HepG2 (cell line): ENCODE results near the gene LTC4S. TPM values are rescaled to one million over a fixed set of nuclear protein-coding genes. Genes with fewer than 3 reads are reported as not detected.

Source experiments
- ATAC-seq: fragments of 200-7000 bp; cut with Tn5 transposase; 3 replicates; pipeline ENCODE4 v1.9.1; 2020; ENCODE audit warnings: mild to moderate bottlenecking, moderate library complexity
- BruUV-seq: library from RNA; stranded (reverse); fragments of 400-500 nt; replicated peaks from 2 replicates; lab custom pipeline; 2021; lab: Mats Ljungman, UMichigan
- CTCF ChIA-PET: fragments of 300-600 bp; formaldehyde crosslinking; extraction: SDS; loops from one replicate; lab custom pipeline; 2021; ENCODE audit warnings: low total read pairs, inconsistent platforms, low intra/inter-chr PET ratio; lab: Yijun Ruan, JAX
- POLR2A ChIA-PET: fragments of 350-600 bp; sonication (Branson Sonifier 250); formaldehyde crosslinking; loops from one replicate; lab custom pipeline; 2020; ENCODE audit warnings: antibody characterized with exemption, inconsistent platforms; lab: Yijun Ruan, JAX
- DNase-seq: peaks from one replicate; pipeline ENCODE4 v3.0.0-alpha.2; 2015; ENCODE audit warnings: low spot score
- FAIRE-seq: peaks from 3 replicates; lab custom pipeline; 2011; peaks lifted over from hg19 to GRCh38; lab: Jason Lieb, UNC
- H2AFZ ChIP-seq: one replicate; pipeline ENCODE4 v1.6.1; 2011; ENCODE audit warnings: low read length, inconsistent platforms
- H3K27ac ChIP-seq: fragments of 300-600 bp; 3 replicates; pipeline ENCODE4 v1.8.0; 2011; ENCODE audit warnings: mixed run types, mild to moderate bottlenecking, mixed read lengths, low read length, inconsistent platforms; ENCODE audit not compliant: insufficient read depth; ENCODE audit errors: extremely low read length
- H3K27me3 ChIP-seq, 2 experiments: fragments of 200-600 bp in 1 of 2; 2 replicates in 1 of 2; 3 replicates in 1 of 2; pipeline versions ENCODE4 v1.6.0 to v1.8.0; 2011; ENCODE audit warnings: low read length in 2 of 2, mild to moderate bottlenecking in 2 of 2, moderate library complexity in 2 of 2, inconsistent platforms in 1 of 2; ENCODE audit not compliant: insufficient read depth in 2 of 2, control insufficient read depth in 1 of 2
- H3K36me3 ChIP-seq, 2 experiments: fragments of 200-600 bp in 1 of 2; replicated peaks in 1 of 2; 2 replicates in 1 of 2; 3 replicates in 1 of 2; pipeline versions ENCODE4 v1.5.1 to v1.8.0; 2011; ENCODE audit warnings: low read length in 2 of 2, inconsistent platforms in 1 of 2; ENCODE audit not compliant: insufficient read depth in 2 of 2, control insufficient read depth in 1 of 2
- H3K4me1 ChIP-seq: 2 replicates; pipeline ENCODE4 v1.5.1; 2012; ENCODE audit warnings: low read length, inconsistent platforms; ENCODE audit not compliant: insufficient read depth
- H3K4me2 ChIP-seq: 2 replicates; pipeline ENCODE4 v1.6.0; 2011; ENCODE audit warnings: low read depth, low read length, inconsistent platforms
- H3K4me3 ChIP-seq, 3 experiments: fragments of 200-600 bp in 1 of 3; sonication (generic), shearing (Covaris generic) in 1 of 3; replicated peaks in 1 of 3; 2 replicates each; pipeline ENCODE4 v1.5.1; 2011 to 2016; ENCODE audit warnings: low read length in 3 of 3, inconsistent platforms in 2 of 3, low read depth in 2 of 3, mild to moderate bottlenecking in 2 of 3, control low read depth in 1 of 3, mixed read lengths in 1 of 3; ENCODE audit not compliant: insufficient read depth in 1 of 3
- H3K79me2 ChIP-seq: one replicate; pipeline ENCODE4 v1.6.1; 2011; ENCODE audit warnings: low read length, inconsistent platforms; ENCODE audit not compliant: insufficient read depth
- H3K9ac ChIP-seq: 2 replicates; pipeline ENCODE4 v1.6.0; 2011; ENCODE audit warnings: mild to moderate bottlenecking, low read depth, low read length, inconsistent platforms; ENCODE audit not compliant: insufficient read depth
- H3K9me3 ChIP-seq: 2 replicates; pipeline ENCODE4 v1.5.1; 2012; ENCODE audit warnings: mild to moderate bottlenecking, low read length
- H4K20me1 ChIP-seq: 2 replicates; pipeline ENCODE4 v1.6.0; 2011; ENCODE audit warnings: inconsistent platforms, mild to moderate bottlenecking, low read length, moderate library complexity; ENCODE audit not compliant: insufficient read depth
- ARNT ChIP-seq: fragments of 450-650 bp; IDR thresholded peaks from 2 replicates; pipeline ENCODE4 v1.6.1; 2017
- POLR2AphosphoS2 ChIP-seq: IDR thresholded peaks from 2 replicates; pipeline ENCODE4 v1.6.1; 2011; ENCODE audit warnings: low read depth, low read length, improper control_type of control experiment
- POLR2G ChIP-seq: fragments of 200-400 bp; formaldehyde crosslinking; IDR thresholded peaks from 2 replicates; pipeline ENCODE4 v1.6.1; 2018; ENCODE audit warnings: mild to moderate bottlenecking, low read depth, low read length, moderate library complexity
- RBM22 ChIP-seq: fragments of 200-400 bp; formaldehyde crosslinking; optimal IDR thresholded peaks from 2 replicates; pipeline ENCODE3; 2017; ENCODE audit warnings: mild to moderate bottlenecking, low read length, moderate library complexity
- ZFP1 ChIP-seq: IDR thresholded peaks from 2 replicates; pipeline ENCODE4 v1.6.1; 2016
- ZFYVE20 ChIP-seq: sonication (generic); formaldehyde crosslinking; IDR thresholded peaks from 2 replicates; pipeline ENCODE4 v1.8.0; 2023; ENCODE audit warnings: low read depth, mild to moderate bottlenecking, moderate library complexity, missing genetic modification reagents, borderline replicate concordance
- ZNF768 ChIP-seq: sonication (generic); formaldehyde crosslinking; IDR thresholded peaks from 2 replicates; pipeline ENCODE4 v1.4.0; 2020; ENCODE audit warnings: missing genetic modification reagents
- WGBS: methylation state at CpG from one replicate; pipeline ENCODE4 v1.1.6; 2017; ENCODE audit warnings: low lambda C conversion rate; 5-methylcytosine and 5-hydroxymethylcytosine counted together
- in situ Hi-C: cut with HindIII; loops from 2 replicates; pipeline ENCODE4 v1.10.0; 2017; ENCODE audit warnings: low pct_unique_long_range_greater_than_20kb; ENCODE audit not compliant: extremely low pct_ligation_motif_present
- intact Hi-C: fragments of 100-400 bp; cut with micrococcal nuclease; formaldehyde crosslinking; loops from one replicate; pipeline ENCODE4 v1.10.0; 2022; ENCODE audit not compliant: unreplicated experiment
- polyA plus RNA-seq, 8 experiments: library from polyadenylated mRNA; depleted of rRNA in 3 of 8; stranded (reverse) in 7 of 8; unstranded in 1 of 8; fragments of >200 nt; fragmentation: Illumina TruSeq in 4 of 8; extraction: Trizol in 4 of 8; gene quantifications; 2 replicates each; pipeline versions ENCODE4 v1.2.1 to v1.2.3, GENCODE V29; 2011 to 2016; ENCODE audit warnings: low read depth in 4 of 8, missing spikeins in 1 of 8, mixed read lengths in 1 of 8; ENCODE audit not compliant: insufficient read depth in 1 of 8
- total RNA-seq, 5 experiments: library from RNA; depleted of rRNA; stranded (reverse); fragments of >200 nt; fragmentation: Illumina TruSeq; extraction: Trizol; gene quantifications; 2 replicates each; pipeline ENCODE4 v1.2.3, GENCODE V29; 2016; ENCODE audit warnings: low read depth in 1 of 5
- TF ChIP-seq, protein P1 (sequence below): sonication (generic); formaldehyde crosslinking; IDR thresholded peaks from 2 replicates; pipeline ENCODE4 v1.8.0; 2022; ENCODE audit warnings: missing genetic modification reagents, mild to moderate bottlenecking, inconsistent platforms, borderline replicate concordance
- TF ChIP-seq, protein P2 (sequence below): sonication (generic); formaldehyde crosslinking; IDR thresholded peaks from 2 replicates; pipeline ENCODE4 v1.8.0; 2022; ENCODE audit warnings: mild to moderate bottlenecking, missing genetic modification reagents, moderate library complexity

The LTC4S gene
- total and polyA plus RNA-seq, 2 of the 13 experiments (the other 11 are each of a cell fraction or from before 2014, with no cell fraction given), result 0.35 TPM; not detected in 1

DNA sequence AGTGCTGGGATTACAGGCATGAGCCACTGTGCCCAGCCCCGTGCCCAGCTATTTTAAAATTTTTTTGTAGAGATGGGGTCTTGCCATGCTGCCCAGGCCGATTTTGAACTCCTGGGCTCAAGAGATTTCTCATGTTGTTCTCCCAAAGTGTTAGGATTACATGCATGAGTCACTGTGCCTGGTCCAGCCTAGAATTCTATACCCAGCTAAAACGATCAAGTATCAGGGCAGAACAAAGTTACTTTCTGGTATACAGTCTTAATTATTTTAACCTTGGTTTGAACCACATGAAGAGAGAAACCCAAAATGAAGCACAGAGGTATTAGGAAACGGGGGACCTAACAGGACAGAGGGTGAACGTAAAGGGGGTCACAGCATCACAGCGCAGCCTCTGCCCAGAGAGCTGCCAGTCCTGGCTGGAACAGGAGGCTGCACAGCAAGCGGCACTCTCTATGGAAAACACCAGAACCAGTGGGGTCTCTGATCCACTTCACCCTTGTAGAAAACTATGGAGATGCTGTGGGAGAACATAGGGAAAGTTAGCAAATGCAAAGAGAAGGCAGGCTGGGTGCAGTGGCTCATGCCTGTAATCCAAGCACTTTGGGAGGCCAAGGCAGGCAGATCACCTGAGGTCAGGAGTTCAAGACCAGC, 37.2 kb downstream of the LTC4S start:
- in situ Hi-C loops (no loop called here), intact Hi-C loops (no loop called here)
- no peak for ATAC-seq
- Histone ChIP-seq H3K4me3 (no peak overlapping the region), H2AFZ (no peak overlapping the region), H3K36me3 (peaks cover 39 to 72% of the 10 kb centered on the region in 2 experiments), H3K4me1 (peaks cover 43% of the 10 kb centered on the region), H3K27me3 (no peaks in the 10 kb centered on the region), H3K79me2 (peaks cover 4% of the 10 kb centered on the region), H4K20me1 (peaks cover 21% of the 10 kb centered on the region; the same call in 1 of the 2 replicates), H3K27ac (no peak overlapping the region), H3K9ac (no peak overlapping the region), H3K9me3 (no peaks in the 10 kb centered on the region), H3K4me2 (no peak overlapping the region)
- WGBS, result over 99% methylated on average over 7 of the region's 7 CpGs
- ChIA-PET CTCF (no interaction called here), POLR2A (interaction anchor here (1.0 to 2.9 kb wide), 4 partner anchors 9 to 67 kb away, joined by 3 to 9 read pairs (median 6); partner anchors contain the start of gene LTC4S)
- no peak for DNase-seq
- FAIRE-seq, result no peak
- no TSS peak for BruUV-seq
- no peak for TF ChIP-seq ARNT
- TF ChIP-seq ZFYVE20 (CRISPR knock-in tag), result no peak
- TF ChIP-seq, protein P1, sequence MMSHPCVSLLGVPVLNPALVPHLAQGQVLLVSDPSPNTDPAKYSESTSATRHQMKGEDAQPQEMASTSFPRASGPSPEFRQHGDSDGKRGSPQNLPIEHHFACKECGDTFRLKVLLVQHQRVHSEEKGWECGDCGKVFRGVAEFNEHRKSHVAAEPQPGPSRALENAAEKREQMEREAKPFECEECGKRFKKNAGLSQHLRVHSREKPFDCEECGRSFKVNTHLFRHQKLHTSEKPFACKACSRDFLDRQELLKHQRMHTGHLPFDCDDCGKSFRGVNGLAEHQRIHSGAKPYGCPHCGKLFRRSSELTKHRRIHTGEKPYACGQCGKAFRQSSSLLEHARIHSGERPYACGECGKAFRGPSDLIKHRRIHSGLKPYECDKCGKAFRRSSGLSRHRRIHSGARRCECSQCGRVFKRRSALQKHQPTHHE (CRISPR knock-in tag), result no peak
- peak; percentile 93; the same call in 1 of the 2 replicates for TF ChIP-seq ZFP1 (CRISPR knock-in tag)
- TF ChIP-seq RBM22, result peak; percentile 48
- TF ChIP-seq ZNF768 (CRISPR knock-in tag), result peak; percentile 55; the same call in 1 of the 2 replicates
- TF ChIP-seq, protein P2, sequence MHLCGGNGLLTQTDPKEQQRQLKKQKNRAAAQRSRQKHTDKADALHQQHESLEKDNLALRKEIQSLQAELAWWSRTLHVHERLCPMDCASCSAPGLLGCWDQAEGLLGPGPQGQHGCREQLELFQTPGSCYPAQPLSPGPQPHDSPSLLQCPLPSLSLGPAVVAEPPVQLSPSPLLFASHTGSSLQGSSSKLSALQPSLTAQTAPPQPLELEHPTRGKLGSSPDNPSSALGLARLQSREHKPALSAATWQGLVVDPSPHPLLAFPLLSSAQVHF (CRISPR knock-in tag), result no peak
- peak; percentile 55 for TF ChIP-seq POLR2G
- TF ChIP-seq POLR2AphosphoS2, result peak; percentile 53; the same call in 1 of the 2 replicates
